Urothelium cell line (cell line): ENCODE measurements around the gene PAFAH1B1.
A peak's percentile ranks its signal among the peaks of the same experiment; 100 is the strongest.
"Not testable (repeated sequence)": the region's sequence is repeated elsewhere in the genome, so short reads cannot be mapped to it uniquely, and the experiment has no call there.

ENCODE experiments used
- DNase-seq: peaks from one replicate; pipeline ENCODE4 v3.0.0; 2011; ENCODE audit warnings: low spot score, mixed read lengths
- FAIRE-seq: peaks from 2 replicates; lab custom pipeline; 2011; peaks lifted over from hg19 to GRCh38; lab: Jason Lieb, UNC

The PAFAH1B1 gene

DNA sequence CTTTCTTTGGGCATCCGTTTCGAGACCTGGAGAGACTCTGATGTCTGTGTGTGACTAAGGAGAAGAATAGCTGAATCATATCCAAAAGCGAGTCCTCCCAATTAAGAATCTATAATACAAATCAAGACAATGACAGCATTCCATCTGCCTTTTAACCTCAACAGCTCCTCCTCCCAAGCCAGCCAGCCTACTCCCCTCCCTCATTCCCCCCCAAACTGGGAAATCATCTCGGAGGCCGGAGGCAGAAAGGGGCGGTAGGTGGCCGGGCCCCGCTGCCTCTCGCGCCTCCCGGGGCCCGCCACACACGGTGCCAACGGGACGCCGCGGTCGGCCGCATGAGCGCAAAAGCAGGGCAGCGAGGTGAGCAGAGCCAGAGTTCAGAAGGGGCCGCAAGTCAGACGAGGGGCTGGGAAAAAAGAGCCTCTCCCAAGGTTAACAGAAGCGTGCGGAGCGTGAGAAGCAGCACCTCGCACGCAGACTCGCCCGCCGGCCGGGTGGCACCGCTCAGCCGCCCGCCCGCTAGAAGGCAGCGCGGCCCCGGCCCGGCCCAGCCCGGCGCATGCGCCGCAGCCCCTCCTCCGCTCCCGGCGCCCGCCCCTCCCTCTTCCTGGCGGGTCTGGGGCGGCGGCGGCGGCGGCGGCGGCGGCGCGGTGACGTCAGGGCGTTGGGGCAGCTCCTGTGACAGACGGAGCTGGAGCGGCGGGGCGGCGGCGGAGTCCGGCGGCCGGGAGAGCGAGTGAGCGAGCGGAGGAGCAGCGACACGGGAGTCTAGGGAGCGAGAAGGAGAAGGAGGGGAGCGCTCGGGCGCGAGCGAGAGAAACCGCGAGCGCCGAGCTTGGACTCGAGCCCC lies at the start of gene PAFAH1B1:
Gene PAFAH1B1 (plus strand): TSS at position 684 of the 850 bp plus-strand sequence. CDS start 44,635 bp downstream, outside the sequence.
- FAIRE-seq (no peak), DNase-seq (peak; percentile 93)

- DNase-seq (no peak), FAIRE-seq (no peak)
Measured at GRCh38 chr17:2545393-2545792, 48.1 kb upstream of the PAFAH1B1 start.

- DNase-seq (peak; percentile 23), FAIRE-seq (no peak)
Measured at GRCh38 chr17:2547176-2547575, 46.3 kb upstream of the PAFAH1B1 start.

DNA sequence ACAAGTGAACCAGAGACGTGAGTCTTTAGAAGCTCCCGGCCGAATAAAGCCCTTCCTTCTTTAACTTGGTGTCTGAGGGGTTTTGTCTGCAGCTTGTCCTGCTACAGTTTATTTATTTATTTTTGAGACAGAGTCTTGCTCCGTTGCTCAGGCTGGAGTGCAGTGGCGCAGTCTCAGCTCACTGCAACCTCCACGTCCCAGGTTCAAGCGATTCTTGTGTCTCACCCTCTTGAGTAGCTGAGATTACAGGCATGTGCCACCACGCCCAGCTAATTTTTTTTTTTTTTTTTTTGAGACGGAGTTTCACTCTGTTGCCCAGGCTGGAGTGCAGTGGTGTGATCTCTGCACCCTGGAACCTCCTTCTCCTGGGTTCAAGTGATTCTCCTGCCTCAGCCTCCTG lies 45.4 kb upstream of the PAFAH1B1 start:
- not testable (repeated sequence) for FAIRE-seq, DNase-seq

GRCh38 chr17:2549392-2550211 lies 43.9 kb upstream of the PAFAH1B1 start:
- DNase-seq = no peak
- FAIRE-seq = no peak

GRCh38 chr17:2551493-2551892 lies 42.0 kb upstream of the PAFAH1B1 start:
- DNase-seq (no peak), FAIRE-seq (no peak)

DNA sequence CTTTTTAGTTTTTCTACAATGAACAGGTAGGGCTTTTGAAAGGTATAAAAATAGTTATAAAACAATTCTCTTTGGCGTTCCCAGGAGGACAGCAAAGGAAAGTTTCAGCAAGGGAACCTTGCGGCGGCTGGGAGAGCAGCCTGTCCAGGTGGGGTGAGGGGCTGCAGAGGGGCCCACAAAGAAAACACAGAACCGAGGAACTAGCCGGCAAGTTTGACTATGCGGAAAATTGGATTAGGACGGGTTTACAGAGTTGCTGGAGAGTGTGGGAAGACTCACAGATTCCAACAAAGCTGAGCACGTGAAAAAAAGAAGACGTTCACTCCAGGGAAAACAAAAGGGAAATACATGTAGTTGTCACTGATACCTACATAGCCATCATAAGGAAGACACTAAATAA lies 41.5 kb upstream of the PAFAH1B1 start:
- no peak for DNase-seq
- FAIRE-seq = no peak

GRCh38 chr17:2560658-2561057 lies 32.8 kb upstream of the PAFAH1B1 start:
- no peak for DNase-seq
- FAIRE-seq = no peak

DNA sequence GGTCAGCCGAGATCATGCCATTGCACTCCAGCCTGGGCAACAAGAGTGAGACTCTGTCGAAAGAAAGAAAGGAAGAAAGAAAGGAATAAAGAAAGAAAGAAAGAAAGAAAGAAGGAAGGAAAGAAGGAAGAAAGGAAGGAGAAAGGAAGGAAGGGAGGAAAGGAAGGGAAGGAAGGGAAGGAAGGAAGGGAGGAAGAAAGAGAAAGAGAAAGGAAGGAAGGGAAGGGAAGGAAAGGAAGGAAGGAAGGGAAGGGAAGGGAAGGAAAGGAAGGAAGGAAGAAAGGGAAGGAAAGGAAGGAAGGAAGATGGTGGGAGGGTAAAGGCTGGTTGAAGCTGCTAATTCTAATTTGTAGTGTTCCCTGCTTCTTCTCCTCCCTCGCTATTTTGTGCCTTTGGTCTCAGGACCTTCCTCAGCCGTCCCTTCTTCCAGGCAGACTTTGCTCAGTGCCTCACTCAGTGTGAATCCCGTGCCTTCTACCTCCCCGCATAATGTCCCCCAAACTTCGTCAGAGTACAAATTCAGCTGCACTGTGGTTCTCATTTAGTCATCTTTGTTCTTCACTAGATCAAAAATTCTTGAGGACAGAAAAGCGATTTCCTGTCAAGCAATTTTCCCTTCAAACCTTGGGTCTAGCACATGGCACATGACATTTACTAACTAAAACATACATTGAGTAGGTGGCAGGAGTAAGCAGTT lies 31.1 kb upstream of the PAFAH1B1 start:
- FAIRE-seq (no peak), DNase-seq (no peak)

- FAIRE-seq (no peak), DNase-seq (no peak)
Measured at GRCh38 chr17:2563061-2563460, 30.4 kb upstream of the PAFAH1B1 start.

- no peak for DNase-seq
- no peak for FAIRE-seq
Measured at GRCh38 chr17:2563543-2563942, 29.9 kb upstream of the PAFAH1B1 start.

- FAIRE-seq (no peak), DNase-seq (peak; percentile 29)
Measured at GRCh38 chr17:2564877-2565276, 28.6 kb upstream of the PAFAH1B1 start.

DNA sequence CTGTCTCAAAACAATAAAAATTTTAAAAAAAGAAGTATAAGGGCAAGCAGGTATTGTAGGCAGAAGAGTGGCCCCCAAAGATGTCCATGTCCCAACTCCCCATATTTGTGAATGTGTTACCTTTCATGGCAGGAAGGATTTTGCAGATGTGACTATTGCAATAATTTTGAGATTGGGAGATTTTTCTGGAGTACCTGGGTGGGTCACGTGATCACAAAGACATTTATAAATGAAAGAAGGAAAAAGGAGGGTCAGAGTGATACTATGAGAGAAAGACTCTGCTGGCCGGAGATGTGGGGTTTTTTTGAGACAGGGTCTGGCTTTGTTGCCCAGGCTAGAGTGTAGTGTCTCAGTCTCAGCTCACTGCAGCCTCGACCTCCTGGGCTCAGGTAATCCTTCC lies 27.4 kb upstream of the PAFAH1B1 start:
- no peak for DNase-seq
- FAIRE-seq = no peak

DNA sequence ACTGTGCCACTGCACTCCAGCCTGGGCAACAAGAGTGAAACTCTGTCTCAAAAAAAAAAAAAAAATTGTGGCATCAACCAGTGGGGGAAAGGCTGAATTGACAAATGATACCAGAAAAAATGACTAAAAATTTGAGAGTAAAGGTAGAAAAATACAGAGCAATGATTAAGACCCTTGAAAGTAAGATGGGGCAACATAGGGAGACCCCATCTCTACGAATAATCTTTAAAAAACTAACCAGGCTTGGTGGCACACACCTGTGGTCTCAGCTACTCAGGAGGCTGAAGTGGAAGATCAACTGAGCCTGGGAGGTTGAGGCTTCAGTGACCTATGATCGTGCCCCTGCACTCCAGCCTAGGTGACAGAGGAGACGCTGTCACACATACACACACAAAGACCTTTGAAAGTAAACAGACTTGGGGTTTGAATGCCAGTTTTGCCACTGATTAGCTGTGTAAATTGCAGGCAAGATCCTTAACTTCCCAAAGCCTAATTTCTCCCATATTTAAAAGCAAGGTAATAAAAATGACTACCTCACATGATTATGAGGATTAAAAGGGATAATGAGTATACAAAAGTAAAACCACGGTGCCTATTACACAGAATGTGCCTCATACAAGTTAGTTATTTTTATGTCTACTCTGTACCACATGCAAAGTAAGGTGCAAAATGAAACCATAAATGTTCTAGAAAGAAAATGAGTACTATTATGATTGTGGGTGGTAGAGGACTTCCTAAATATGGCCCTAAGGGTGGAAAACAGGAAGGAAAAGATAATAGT lies 21.7 kb upstream of the PAFAH1B1 start:
- FAIRE-seq (no peak), DNase-seq (no peak)

DNA sequence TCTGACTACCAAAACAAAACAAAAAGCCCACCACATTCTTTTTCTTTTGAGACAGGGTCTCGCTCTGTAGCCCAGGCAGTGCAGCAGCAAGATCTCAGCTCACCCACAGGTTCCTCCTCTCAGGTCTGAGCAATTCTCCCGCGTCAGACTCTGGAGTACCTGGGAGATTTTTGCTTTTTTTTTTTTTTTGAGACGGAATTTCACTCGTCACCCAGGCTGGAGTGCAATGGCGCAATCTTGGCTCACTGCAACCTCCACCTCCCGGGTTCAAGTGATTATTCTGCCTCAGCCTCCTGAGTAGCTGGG lies 21.2 kb upstream of the PAFAH1B1 start:
- not testable (repeated sequence) for FAIRE-seq, DNase-seq

GRCh38 chr17:2580151-2580550 lies 13.3 kb upstream of the PAFAH1B1 start:
- FAIRE-seq (no peak), DNase-seq (no peak)

GRCh38 chr17:2580661-2581060 lies 12.8 kb upstream of the PAFAH1B1 start:
- no peak for FAIRE-seq
- DNase-seq = no peak

GRCh38 chr17:2582493-2582892 lies 11.0 kb upstream of the PAFAH1B1 start:
- no peak for FAIRE-seq
- DNase-seq = no peak

DNA sequence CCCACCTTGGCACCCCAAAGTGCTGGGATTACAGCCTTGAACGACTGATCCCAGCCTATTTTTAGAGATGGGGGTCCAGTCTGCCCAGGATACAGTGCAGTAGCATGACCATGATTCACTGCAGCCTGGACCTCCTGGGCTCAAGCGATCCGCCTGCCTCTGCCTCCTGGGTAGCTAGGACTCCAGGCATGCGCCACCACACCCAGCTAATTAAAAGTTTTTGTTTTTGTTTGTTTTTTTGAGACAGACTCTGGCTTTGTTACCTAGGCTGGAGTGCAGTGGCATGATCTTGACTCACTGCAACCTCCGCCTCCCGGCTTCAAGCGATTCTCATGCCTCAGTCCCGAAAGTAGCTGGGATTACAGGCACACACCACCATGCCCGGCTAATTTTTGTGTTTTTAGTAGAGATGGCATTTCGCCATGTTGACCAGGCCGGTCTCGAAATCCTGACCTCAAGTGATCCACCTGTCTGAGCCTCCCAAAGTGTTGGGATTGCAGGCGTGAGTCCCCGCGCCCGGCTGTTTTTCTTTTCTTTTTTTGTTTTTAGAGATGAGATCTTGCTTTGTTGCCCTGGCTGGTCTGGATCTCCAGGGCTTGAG lies 2.3 kb upstream of the PAFAH1B1 start:
- FAIRE-seq (no peak), DNase-seq (no peak)
